HG02840 (cell line): Measurements from ENCODE around the gene AK8.

Experiments
- ATAC-seq: cut with Tn5 transposase; IDR thresholded peaks from one replicate; pipeline ENCODE4 v1.9.1; 2021; ENCODE audit warnings: mild to moderate bottlenecking, moderate library complexity, moderate number of reproducible peaks; ENCODE audit not compliant: unreplicated experiment, low FRiP score

Gene AK8

GRCh38 chr9:132892400-132892799, 14.3 kb upstream of the AK8 start:
- ATAC-seq: no peak

- ATAC-seq: no peak
Observed at GRCh38 chr9:132888151-132888550, 10.1 kb upstream of the AK8 start.

- no peak for ATAC-seq
Observed at GRCh38 chr9:132887181-132888120, 9.4 kb upstream of the AK8 start.

DNA sequence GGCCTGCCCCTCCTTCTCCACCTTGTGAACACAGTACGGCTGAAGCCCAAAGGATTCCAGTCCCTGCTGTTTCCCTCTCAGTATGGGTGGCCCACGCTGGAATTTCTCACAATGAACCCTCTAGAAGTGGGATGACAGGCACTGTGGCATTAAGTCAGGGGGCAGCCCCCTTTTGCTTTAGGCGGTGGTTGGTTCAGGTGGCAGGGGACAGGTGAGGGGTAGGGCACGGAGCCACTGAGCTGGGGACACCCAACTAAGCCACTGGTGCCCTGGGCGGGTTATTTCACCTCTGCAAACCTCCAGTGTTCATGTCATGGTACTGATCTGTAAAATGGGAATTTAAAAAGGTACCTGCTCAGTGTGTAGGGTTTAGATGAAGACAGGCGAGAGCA, 8.2 kb upstream of the AK8 start:
- no peak for ATAC-seq

DNA sequence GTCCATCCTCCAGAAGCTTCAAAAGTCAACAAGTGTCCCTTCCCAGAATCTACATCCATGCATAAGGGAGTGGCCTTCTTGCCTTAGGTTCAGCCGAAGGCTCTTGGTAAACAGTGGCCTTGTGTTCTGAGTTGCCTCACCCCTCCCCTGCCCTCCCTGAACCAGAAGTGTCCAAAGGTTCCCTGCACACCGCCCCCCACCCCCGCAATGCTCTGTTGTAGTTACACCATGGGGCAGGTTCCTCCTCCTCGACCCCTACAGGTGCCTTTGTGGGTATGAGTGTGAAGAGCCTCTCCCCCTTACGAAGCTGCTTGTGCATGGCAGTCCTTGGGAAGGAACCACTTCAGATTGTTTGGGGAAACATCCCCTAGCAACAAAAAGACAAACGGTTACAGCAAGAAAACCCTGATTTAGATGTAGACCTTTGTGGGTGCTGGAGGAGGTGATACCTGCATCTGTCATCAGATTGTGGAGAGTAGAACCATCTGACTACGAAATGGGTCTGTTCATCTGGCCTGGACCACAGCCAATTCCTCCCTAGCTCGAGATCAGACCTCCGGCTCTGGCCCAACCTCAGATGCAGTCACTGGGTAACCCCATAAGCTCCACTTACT, 7.7 kb upstream of the AK8 start:
- ATAC-seq: no peak

DNA sequence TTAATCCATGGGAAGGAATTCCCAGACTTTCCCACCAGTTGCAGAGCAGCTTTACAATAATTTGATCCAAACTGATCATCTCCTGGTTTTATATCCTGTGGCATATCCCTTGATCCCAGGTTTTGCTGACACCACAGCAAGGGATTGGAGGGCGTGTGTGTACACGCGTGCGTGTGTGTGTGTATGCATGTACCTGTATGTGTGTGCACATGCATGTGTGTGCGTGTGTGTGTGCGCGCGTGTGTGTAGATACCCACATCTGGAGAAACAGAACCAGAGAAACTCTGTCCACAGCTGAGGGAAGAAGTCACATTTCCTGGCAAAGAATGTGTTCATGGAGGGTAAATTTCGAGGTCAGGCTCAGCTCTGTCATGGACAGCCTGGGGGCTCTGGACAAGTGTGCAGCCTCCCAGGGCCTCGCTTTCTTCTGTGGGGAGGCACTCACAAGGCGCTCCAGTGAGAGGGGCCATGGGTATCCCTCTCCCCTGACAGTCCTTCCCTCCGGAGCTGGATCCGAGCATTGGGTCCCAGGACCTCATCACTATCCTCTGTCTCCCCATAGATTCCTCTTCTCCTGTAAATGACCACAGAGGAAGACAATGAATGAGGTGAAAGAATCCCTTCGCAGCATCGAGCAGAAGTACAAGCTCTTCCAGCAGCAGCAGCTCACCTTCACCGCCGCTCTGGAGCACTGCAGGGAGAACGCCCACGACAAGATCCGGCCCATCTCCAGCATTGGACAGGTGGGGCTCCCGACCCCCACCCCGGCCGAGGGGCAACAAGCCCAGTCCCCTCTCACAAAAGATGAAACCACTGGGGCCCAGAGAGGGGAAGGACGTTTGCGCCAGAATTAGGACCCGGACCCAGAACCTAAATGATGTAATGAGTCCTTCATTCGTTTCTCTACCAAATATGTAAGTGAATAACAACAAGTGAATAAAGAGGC, 5.5 kb upstream of the AK8 start:
- ATAC-seq: no peak

DNA sequence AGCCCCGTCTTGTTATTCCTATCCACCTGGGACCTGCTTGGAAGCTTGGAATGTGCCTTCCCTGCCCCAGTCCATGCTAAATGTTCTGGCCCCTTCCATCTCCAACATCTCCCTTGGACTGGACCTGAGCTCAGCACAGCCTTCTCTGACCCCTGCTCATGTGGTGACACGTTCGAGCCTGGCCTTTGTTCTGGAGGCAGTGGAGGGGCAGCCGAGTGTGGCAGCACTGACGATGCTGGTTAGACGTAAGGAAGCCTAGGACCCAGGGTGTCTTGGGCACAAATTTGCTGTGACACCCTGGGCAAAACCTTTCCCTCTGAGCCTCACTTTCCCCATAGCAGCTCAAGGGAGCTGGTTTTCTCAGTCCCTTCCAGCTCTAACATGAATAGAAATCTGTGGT, 4.5 kb upstream of the AK8 start:
- ATAC-seq: no peak

GRCh38 chr9:132881826-132882225, 3.7 kb upstream of the AK8 start:
- no peak for ATAC-seq

- no peak for ATAC-seq
Observed at GRCh38 chr9:132880324-132880661, 2.2 kb upstream of the AK8 start.

GRCh38 chr9:132879457-132880323, 1.6 kb upstream of the AK8 start:
- ATAC-seq: no peak

- no peak for ATAC-seq
Observed at GRCh38 chr9:132878695-132879456, 792 bp upstream of the AK8 start, which contains the start of gene SPACA9. TSS of gene SPACA9 (plus strand) at chr9:132878898. CDS start at chr9:132883948, 5,050 bp downstream.

GRCh38 chr9:132877458-132877823, 643 bp downstream of the AK8 start:
- no peak for ATAC-seq

DNA sequence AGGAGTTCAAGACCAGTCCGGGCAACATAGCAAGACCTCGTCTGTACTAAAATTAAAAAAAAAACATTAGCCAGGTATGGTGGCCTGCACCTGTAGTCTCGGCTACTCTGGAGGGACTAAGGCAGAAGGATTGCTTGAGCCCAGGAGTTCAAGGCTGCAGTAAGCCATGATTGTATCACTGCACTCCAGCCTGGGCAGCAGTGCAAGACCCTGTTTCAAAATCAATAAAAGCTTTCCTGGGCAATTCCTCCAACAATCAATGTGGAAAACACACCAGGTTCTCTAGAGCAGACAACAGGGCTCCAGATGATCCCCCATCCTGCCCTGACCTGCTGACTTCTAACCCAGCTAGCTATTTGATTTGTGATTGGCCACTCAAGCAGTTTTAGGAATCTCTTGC, 1.2 kb downstream of the AK8 start:
- ATAC-seq: no peak

DNA sequence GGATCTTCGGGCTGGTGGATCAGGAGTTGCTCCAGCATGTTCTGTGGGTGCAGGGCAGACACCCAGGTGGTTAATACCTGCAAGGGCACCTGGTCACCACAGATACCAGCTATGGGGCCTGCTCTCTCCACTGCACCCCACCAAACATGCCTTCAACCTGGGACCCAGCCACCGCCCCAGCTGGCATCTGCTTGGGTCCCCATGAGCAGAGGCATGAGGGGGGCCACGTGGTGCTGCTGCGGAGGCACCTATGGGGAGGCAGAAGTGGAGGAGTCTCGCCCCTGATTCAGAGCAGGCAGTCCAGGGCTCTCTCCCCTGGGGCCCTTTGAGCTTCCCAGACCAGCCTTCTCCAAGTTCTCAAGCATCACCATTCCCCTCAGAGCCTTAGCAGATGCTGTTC, 2.9 kb downstream of the AK8 start:
- no peak for ATAC-seq

DNA sequence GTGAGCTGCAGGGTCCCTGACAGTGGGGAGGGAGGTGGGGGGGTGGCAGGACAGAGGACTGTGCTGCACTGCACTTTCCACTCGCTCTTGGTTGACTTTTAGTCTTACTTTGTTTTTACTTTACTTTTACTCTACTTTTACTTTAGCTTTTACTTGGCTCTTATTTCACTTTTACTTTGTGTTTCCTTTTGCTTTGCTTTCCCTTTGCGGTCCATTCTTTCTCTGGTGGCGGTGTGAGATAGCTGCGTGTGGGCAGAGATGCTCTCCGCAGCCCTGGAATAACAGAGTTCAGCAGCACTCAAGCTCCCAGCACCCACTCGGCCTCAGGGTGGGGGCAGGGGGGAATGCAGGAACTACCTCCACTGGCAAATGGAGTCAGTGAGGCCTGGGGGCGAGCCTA, 4.7 kb downstream of the AK8 start:
- ATAC-seq: no peak

DNA sequence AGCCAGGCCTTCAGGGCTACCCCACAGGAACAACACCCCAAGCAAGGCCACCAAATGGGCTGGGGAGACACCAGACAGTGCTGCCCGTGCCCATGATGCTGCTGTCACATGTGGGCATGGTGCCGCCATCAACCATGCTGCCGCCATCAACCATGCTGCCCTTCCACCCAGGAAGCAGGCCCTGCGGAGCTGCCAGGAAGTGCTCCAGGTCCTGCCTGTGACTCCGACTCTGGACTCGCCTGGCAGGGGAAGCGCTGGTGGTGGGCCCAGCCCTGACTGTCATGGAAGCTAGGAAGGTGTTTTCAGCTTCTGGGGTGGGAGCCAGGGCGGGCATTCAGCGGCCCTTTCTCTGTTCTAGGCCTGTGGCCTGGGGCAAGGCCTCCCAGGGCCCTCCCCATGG, 8.8 kb downstream of the AK8 start:
- no peak for ATAC-seq

DNA sequence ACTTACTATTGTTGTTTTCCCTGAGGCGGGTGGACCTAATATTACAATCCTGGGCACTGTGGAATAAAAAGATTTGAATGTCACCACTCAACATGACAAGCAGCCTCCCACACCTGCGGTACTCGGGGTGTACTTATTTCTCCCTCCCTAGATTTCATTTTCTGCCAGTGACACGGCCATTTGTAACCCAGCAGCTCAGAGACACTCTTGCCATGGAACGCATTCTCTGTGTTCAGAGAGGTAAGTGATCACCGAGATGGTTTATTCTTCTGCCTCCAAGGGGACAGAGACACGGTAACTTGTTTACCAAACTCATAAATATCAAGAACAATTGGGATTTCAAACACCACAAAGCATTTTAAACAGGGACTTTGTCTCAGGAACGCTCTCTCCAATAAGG, 11.2 kb downstream of the AK8 start:
- no peak for ATAC-seq

DNA sequence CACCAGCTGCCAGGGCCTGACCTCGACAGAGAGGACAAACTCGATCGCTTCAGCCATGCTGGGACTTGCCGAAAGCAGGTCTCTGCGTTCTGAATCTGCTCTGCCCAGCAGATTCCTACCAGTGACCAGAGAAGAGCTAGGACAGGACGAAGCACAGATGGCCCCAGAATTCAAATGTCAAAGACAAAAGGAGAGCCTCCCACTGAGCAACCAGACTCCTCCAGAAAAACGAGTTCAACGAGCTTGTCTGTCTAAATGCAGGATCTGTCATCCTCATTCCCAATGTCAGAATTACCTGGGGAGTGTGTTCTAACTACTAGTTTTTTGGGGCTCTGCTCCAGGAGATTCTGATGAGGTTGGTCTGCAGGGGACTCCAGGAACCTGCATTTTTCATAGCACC, 13.4 kb downstream of the AK8 start:
- no peak for ATAC-seq

DNA sequence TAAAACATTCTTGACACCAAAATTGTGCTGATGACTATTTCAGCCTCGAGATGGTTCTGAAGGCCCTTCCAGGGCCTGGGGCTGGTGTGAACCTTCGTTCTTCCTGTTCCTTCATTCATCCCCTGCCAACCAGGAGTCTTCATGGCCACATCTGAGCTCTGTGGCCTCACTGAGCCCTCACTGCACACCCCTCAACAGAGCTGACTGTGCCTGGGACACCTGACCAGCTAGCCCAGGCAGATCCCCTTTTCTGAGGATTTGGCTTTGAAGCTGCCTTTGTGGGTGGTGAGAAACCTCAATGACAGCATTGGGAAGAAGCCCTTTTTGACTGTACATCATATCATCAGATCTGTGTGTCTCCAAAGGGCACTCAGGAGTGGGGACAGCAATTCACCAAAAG, 13.8 kb downstream of the AK8 start:
- ATAC-seq: no peak
